ENCODE measurements around the gene LPIN1.

Gene LPIN1

GRCh38 chr2:11745613-11746375 is 638 bp upstream of the LPIN1 start:
- POLR2A ChIA-PET = no interaction called here
- CTCF ChIA-PET = interaction anchor here (1.2 to 18.6 kb wide), 6 partner anchors 10 to 58 kb away, joined by 3 to 207 read pairs (median 16); no protein-coding TSS in a partner anchor
- no peak for DNase-seq (ENCODE audit: extremely low spot score)
- no peak for TF ChIP-seq CTCF (IDR thresholded peaks at IDR 0.05; ENCODE audit: control extremely low read depth, extremely low read depth, low read depth, missing control alignments)

- POLR2A ChIA-PET = interaction anchor here (0.6 kb wide), 3 partner anchors 16 to 59 kb away, joined by 3 read pairs; no protein-coding TSS in a partner anchor
- no peak for DNase-seq (ENCODE audit: extremely low spot score)
- no peak for TF ChIP-seq CTCF (IDR thresholded peaks at IDR 0.05; ENCODE audit: control extremely low read depth, extremely low read depth, low read depth, missing control alignments)
- CTCF ChIA-PET = interaction anchor here (0.7 to 18.6 kb wide), 6 partner anchors 9 to 59 kb away, joined by 3 to 207 read pairs (median 3); no protein-coding TSS in a partner anchor
Observed at GRCh38 chr2:11746807-11747459, 501 bp downstream of the LPIN1 start.

- ChIA-PET CTCF (interaction anchor here (1.5 to 18.6 kb wide), 3 partner anchors 12 to 55 kb away, joined by 3 to 207 read pairs (median 15); no protein-coding TSS in a partner anchor), POLR2A (no interaction called here)
- TF ChIP-seq CTCF (IDR thresholded peaks at IDR 0.05; ENCODE audit: control extremely low read depth, extremely low read depth, low read depth, missing control alignments) = no peak
- DNase-seq (ENCODE audit: extremely low spot score) = no peak
Observed at GRCh38 chr2:11748018-11748860, 1.8 kb downstream of the LPIN1 start.

GRCh38 chr2:11748861-11749645 is 2.6 kb downstream of the LPIN1 start:
- DNase-seq (ENCODE audit: extremely low spot score) = no peak
- no peak for TF ChIP-seq CTCF (IDR thresholded peaks at IDR 0.05; ENCODE audit: control extremely low read depth, extremely low read depth, low read depth, missing control alignments)
- CTCF ChIA-PET = interaction anchor here (1.5 to 18.6 kb wide), 3 partner anchors 19 to 56 kb away, joined by 3 to 207 read pairs (median 15); no protein-coding TSS in a partner anchor
- POLR2A ChIA-PET = no interaction called here

- TF ChIP-seq CTCF (IDR thresholded peaks at IDR 0.05; ENCODE audit: control extremely low read depth, extremely low read depth, low read depth, missing control alignments) = no peak
- peak; percentile 36 for DNase-seq (ENCODE audit: extremely low spot score)
- ChIA-PET POLR2A (no interaction called here), CTCF (interaction anchor here (0.9 to 18.6 kb wide), 5 partner anchors 11 to 114 kb away, joined by 3 to 207 read pairs (median 3); no protein-coding TSS in a partner anchor)
Observed at GRCh38 chr2:11749646-11750349, 3.4 kb downstream of the LPIN1 start.
